ENCODE measurements around the gene RTEL1. TPM values are rescaled to one million over a fixed set of nuclear protein-coding genes. Genes with fewer than 3 reads are reported as not detected.

Gene RTEL1
- total RNA-seq, 2 experiments from 2014 or later, result 25.5 to 27.6 TPM

GRCh38 chr20:63686094-63686491, 28.0 kb downstream of the RTEL1 start:
- POLR2A ChIA-PET, result interaction anchor here (1.6 kb wide), 2 partner anchors 11 to 53 kb away, joined by 5 read pairs; partner anchors contain the start of genes SLC2A4RG and TNFRSF6B
- H3K4me3 Mint-ChIP-seq, result no peak overlapping the region
- H3K27ac Mint-ChIP-seq, result no peak overlapping the region
- TF ChIP-seq CTCF (IDR thresholded peaks at IDR 0.05), result no peak
- DNase-seq, result no peak
- H3K27me3 ChIP-seq (ENCODE audit: control insufficient read depth in 1 of 2, insufficient read depth in 2 of 2, low read length in 2 of 2), result no peaks in the 10 kb centered on the region
- no peaks in the 10 kb centered on the region for H3K36me3 Mint-ChIP-seq (ENCODE audit: low read depth)
- H3K4me1 ChIP-seq (ENCODE audit: insufficient read depth, low read length), result peaks cover 24% of the 10 kb centered on the region
- CTCF ChIA-PET, result no interaction called here
- no peaks in the 10 kb centered on the region for H3K4me1 Mint-ChIP-seq (ENCODE audit: low read depth)
- H3K27me3 Mint-ChIP-seq, result no peaks in the 10 kb centered on the region
- intact Hi-C loops (cut with DNase I, micrococcal nuclease), result no loop called here
- ATAC-seq (ENCODE audit: poor library complexity), result no peak
- no peaks in the 10 kb centered on the region for H3K36me3 ChIP-seq (ENCODE audit: insufficient read depth, low read length)
- H3K9me3 ChIP-seq (ENCODE audit: control insufficient read depth in 1 of 2, insufficient read depth in 1 of 2, low read length in 2 of 2), result peaks cover 0 to 4% of the 10 kb centered on the region in 2 experiments
- no peak overlapping the region for H3K27ac ChIP-seq (ENCODE audit: low read depth in 1 of 2, low read length in 2 of 2)
- no peak overlapping the region for H3K4me3 ChIP-seq (ENCODE audit: low read length)
- H3K9me3 Mint-ChIP-seq, result no peaks in the 10 kb centered on the region

GRCh38 chr20:63686492-63687321, 28.6 kb downstream of the RTEL1 start:
- peak; percentile 68 for ATAC-seq (ENCODE audit: poor library complexity)
- Histone ChIP-seq H3K36me3 (ENCODE audit: insufficient read depth, low read length) (no peaks in the 10 kb centered on the region), H3K27ac (ENCODE audit: low read depth in 1 of 2, low read length in 2 of 2) (no peak overlapping the region), H3K4me1 (ENCODE audit: insufficient read depth, low read length) (peaks cover 24% of the 10 kb centered on the region), H3K27me3 (ENCODE audit: control insufficient read depth in 1 of 2, insufficient read depth in 2 of 2, low read length in 2 of 2) (no peaks in the 10 kb centered on the region), H3K4me3 (ENCODE audit: low read length) (no peak overlapping the region), H3K9me3 (ENCODE audit: control insufficient read depth in 1 of 2, insufficient read depth in 1 of 2, low read length in 2 of 2) (peaks cover 0 to 4% of the 10 kb centered on the region in 2 experiments)
- Mint-ChIP-seq H3K27me3 (no peaks in the 10 kb centered on the region), H3K36me3 (ENCODE audit: low read depth) (no peaks in the 10 kb centered on the region), H3K4me3 (no peak overlapping the region), H3K4me1 (ENCODE audit: low read depth) (no peaks in the 10 kb centered on the region), H3K9me3 (no peaks in the 10 kb centered on the region), H3K27ac (no peak overlapping the region)
- intact Hi-C loops (cut with DNase I, micrococcal nuclease), result no loop called here
- peak in 4 of 14 experiments; percentile 31 to 77 (median 58) for DNase-seq
- POLR2A ChIA-PET, result interaction anchor here (0.6 to 1.6 kb wide), 4 partner anchors 10 to 285 kb away, joined by 3 to 5 read pairs (median 4); partner anchors contain the start of genes SLC2A4RG and TNFRSF6B
- no peak for TF ChIP-seq CTCF (IDR thresholded peaks at IDR 0.05)
- CTCF ChIA-PET, result no interaction called here

- no peaks in the 10 kb centered on the region for H3K27me3 ChIP-seq (ENCODE audit: control insufficient read depth in 1 of 2, insufficient read depth in 2 of 2, low read length in 2 of 2)
- H3K4me1 ChIP-seq (ENCODE audit: insufficient read depth, low read length), result peaks cover 24% of the 10 kb centered on the region
- H3K4me3 ChIP-seq (ENCODE audit: low read length), result no peak overlapping the region
- Mint-ChIP-seq H3K4me1 (ENCODE audit: low read depth) (no peaks in the 10 kb centered on the region), H3K27ac (no peak overlapping the region), H3K4me3 (no peak overlapping the region), H3K36me3 (ENCODE audit: low read depth) (no peaks in the 10 kb centered on the region), H3K27me3 (no peaks in the 10 kb centered on the region), H3K9me3 (no peaks in the 10 kb centered on the region)
- H3K36me3 ChIP-seq (ENCODE audit: insufficient read depth, low read length), result no peaks in the 10 kb centered on the region
- CTCF ChIA-PET, result no interaction called here
- H3K27ac ChIP-seq (ENCODE audit: low read depth in 1 of 2, low read length in 2 of 2), result no peak overlapping the region
- ATAC-seq (ENCODE audit: poor library complexity), result no peak
- DNase-seq, result no peak
- H3K9me3 ChIP-seq (ENCODE audit: control insufficient read depth in 1 of 2, insufficient read depth in 1 of 2, low read length in 2 of 2), result peaks cover 0 to 11% of the 10 kb centered on the region in 2 experiments
- intact Hi-C loops (cut with DNase I, micrococcal nuclease), result no loop called here
- POLR2A ChIA-PET, result interaction anchor here (0.6 to 1.6 kb wide), 4 partner anchors 9 to 284 kb away, joined by 3 to 5 read pairs (median 4); partner anchors contain the start of genes SLC2A4RG and TNFRSF6B
- no peak for TF ChIP-seq CTCF (IDR thresholded peaks at IDR 0.05)
Observed at GRCh38 chr20:63687419-63688178, 29.5 kb downstream of the RTEL1 start.

All from CD4-positive, alpha-beta T cell (primary cell).